Suppressor macrophage treated with lipopolysaccharide for 1 hour (primary cell): ENCODE results near the gene NCKAP5L.

ENCODE experiments used
- DNase-seq, 3 donors: peaks; one replicate each; pipeline ENCODE4 v3.0.0-alpha.2; 2020 to 2022

Gene NCKAP5L

DNA sequence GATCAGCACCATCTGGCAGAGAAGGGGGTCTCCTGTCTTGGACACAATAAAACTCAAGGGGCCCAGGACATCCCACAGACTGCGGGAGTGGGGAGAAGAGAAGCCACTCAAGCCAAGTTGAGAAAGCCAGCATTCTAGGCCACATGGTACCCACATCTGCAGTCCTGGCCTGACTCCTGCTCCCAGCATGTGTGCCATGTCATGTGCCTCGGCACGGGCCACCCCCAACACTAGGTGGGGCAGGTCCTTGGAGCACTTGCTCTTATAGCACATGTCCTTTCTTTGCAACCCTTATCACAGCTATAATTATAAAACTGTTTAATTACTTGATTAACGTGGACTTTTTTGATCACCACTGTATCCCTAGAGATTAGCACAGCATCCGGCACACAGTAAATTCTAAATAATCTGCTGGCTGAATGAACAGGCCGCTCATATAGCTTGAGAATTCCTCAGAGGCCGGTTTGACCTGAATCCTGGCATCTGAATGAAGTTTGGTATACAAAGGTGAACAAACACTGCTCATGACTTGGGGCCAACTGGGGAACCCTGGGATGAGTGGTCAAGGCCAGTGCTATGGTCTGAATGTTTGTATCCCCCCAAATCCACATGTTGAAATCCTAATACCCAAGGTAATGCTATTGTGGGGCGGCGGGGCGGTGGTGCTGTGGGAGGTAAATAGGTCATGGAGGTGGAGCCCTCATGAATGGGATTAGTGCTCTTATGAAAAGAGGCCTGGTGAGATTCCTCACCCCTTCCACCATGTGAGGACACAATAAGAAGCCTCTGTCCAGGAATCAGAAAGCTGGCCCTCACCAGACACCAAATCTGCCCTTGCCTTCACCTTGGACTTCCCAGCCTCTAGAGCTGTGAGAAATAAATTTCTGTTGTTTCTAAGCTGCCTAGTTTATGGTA, 6.6 kb downstream of the NCKAP5L start:
- no peak for DNase-seq

DNA sequence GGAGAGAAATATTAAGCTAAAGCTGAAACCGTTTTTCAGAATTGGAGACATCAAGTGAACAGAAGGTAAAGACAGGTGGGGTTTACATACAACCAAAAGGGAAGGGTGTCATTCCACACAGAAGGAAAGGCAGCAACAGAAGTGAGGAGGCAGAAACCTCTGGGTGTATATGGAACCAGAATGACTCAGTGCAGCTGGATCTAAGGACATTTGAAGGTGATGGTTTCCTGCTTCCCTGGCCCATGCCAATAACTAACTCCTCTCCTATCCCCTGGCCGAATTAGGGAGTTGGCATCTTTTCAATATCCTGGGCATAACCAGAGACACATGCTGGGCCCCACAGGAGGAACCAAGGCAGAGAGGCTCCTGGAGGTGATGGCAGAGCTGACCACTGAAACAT, 8.4 kb downstream of the NCKAP5L start:
- DNase-seq: no peak

DNA sequence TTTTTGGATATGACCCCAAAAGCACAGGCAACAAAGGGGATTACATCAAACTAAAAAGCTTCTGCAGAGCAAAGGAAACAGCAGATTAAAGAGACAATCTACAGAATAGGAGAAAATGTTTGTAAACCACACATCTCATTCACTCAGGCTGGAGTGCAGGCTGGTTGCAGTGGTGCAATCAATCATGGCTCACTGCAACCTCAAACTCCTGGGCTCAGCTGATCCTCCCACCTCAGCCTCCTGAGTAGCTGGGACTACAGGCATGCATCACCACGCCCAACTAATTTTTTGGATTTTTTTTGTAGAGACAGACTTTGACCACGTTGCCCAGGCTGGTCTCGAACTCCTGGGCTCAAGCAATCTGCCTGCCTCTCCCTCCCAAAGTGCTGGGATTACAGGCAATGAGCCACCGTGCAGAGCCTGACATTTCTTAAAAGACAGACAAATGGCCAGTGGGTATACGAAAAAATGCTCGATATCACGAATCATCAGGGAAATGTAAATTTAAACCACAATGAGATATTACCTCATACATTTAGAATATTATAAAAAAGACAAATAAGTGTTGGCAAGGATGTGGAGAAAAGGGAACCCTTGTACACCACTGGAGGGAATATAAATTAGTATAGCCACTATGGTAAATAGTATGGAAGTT, 9.8 kb downstream of the NCKAP5L start:
- no peak for DNase-seq

DNA sequence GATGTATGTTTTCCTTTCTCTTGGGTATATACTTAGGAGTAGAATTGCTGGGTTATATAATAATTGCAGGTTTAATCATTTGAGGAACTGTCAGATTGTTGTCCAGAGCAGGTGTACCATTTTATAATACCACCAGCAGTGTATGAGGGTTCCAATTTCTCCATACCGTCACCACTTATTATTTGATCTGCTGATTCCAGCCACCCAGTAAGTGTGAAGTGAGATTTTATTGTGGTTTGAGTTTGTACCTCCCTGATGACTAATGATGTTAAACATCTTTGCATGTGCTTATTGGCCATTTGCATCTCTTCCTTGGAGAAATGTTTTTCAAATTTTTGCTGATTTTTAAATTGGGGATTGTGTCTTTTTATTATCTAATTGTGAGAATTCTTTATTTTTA, 15.1 kb downstream of the NCKAP5L start:
- no peak for DNase-seq

DNA sequence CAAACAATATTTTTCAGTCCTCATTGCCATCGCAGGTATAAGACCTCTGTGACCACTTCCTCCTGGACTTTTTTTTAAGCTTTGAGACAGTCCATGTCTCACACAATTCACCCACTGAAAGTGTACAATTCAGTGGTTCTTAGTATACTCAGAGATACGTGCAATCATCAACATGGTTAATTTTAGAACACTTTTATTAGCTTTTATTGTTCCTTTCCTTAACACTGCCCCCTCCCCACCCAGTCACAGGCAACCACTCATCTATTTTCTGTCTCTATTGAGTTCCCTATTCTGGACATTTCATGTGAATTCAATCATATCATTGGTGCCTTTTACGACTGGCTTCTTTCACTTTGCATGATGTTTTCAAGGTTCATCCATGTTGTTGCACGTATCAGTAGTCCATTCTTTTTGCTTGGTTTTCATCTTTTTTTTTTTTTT, 16.2 kb downstream of the NCKAP5L start:
- DNase-seq: no peak

DNA sequence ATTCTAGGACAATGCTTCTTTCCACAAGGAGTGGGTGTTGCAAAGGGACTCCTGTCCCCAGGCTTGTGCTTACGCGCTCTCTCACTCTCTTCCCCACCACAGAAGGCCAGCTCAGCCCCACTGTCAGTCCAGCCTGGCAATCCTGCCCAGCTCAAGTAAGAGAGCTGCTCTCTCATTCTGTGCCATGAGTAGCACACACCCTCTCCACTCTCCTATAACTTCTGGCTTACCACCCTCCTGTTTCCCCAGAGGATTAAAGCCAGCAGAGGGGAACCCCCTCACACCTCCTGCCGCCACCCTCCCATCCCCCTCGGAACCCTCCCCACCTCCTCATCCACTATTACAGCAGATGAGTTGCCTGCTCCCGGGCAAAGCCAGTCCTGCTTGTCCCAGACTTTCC, 17.1 kb downstream of the NCKAP5L start:
- DNase-seq: no peak

DNA sequence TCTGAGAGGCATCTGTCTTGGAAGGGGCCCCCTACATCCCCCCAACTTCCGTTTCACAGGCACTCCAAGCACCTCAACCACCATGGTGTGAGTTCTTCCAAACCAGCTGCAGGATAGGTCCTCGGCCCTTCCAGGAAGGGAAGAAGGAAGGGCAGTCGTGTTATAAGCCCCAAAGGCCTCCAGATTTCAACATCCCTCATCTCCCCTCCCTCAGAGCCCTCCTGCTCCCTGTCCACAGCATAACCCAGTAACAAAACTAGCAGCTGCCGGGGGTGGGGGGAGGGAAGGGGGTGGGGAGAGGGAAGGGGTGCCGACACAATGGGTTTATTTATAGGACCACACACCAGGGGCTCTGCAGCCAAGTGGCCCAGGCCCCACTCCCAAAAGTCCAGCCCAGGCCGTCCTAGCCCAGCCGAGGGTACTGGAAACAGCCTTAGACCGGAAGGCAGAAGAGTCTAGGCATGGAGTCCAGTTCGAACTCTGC, 18.3 kb downstream of the NCKAP5L start:
- DNase-seq: no peak

DNA sequence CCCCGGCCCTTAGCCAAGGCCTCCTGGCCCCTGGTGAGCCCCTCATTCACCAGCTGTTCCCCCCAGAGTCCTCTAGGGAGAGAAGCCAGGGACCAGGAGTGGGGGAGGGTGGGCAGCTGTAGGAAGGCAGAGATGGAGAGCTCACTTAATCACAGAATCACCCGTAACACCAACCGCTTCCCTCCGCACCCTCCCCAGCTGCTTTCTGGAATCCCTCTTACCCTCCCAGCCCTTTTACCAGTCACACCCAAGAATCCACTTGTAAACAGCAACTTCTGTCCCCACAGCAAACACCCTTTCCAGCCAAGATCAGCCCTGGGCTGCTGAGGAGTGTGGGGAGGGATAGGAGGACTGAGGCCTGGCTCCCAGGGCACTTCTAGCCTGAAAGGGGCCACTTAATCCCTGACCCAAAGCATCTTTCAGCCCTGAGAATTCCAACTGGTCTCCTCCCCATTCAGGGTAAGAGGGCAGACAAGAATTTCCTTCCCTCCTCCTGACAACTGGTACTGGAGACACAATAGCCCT, 18.8 kb downstream of the NCKAP5L start:
- no peak for DNase-seq

DNA sequence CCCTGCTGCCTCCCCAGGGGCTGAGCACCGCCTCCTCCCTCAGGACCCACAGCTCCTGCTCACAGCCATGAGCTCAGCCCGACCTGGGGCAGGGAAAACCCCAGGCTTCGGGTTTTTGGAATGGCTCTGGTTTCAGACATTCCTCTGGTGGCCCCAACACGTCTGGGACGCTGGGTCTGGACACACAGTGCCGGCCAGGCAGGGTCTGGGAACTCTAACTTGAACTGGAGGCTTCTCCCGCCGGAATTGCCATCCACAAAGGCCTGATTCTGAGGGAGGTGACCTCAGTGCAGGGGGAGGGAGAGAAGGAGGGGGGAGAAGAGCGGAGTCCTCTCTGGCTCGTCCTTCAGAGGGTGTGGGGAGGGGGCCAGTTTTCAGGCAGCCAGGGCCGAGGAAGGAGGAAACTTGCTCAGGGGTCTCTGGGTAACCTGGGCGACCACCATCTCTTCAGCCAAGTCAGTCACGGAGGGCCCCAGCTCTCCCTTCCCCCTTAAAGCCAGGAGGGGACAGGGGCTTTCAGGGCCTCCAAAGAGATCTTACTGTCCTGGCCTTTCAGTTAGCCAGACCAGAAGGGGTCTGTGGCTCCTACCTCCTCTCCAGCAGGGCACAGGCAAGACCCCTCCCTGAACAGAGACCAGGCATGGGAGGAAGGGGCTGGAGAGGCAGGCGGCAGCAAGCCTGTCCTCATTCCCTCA, 19.4 kb downstream of the NCKAP5L start:
- DNase-seq: no peak

DNA sequence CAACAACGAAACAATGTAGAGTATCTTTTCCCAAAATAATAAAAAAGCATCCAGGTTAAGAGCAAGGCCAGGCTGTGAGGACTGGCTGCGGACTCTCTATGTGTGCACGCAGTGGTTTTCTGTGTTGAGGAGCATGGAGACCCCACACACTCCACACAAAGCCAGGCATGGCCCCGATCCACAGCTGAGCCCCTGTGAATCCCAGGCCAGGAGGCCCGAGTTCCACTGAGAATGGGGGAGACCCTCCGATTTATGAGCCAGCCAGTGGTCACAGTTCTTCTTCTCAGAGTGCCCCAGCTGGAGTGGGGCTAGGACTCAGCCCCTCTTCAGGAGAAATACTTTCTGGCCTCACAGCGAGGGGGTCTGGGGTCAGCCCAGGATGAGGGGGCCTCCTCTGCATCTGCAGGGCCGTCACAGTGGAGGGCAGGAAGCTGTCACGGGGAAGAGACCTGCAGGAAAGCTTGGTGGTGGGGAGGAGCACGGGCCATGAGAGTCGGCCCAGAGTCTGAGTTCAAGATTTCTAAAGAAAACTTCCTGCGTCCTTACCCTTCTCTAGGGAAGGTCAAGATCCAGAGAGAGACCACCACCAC, 20.1 kb downstream of the NCKAP5L start:
- no peak for DNase-seq

DNA sequence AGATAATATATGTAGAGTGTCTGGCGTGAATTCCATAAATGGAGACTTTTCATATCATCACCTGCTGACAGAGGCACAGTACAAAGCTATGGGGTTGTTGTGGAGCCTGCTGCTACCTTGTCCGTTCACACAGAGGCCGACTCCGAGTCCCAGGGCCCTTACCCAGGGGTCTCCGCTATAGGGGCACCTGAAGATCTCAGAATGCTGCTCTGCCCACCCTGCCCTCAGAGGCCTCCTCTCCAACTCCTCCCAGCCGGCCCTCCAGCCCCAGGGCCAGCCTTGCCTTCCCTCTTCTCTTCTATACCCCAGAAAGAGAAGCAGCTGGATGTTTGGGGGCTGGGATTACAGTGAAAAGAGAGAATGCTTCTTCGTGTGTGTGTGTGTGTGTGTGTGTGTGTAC, 21.3 kb downstream of the NCKAP5L start:
- no peak for DNase-seq

DNA sequence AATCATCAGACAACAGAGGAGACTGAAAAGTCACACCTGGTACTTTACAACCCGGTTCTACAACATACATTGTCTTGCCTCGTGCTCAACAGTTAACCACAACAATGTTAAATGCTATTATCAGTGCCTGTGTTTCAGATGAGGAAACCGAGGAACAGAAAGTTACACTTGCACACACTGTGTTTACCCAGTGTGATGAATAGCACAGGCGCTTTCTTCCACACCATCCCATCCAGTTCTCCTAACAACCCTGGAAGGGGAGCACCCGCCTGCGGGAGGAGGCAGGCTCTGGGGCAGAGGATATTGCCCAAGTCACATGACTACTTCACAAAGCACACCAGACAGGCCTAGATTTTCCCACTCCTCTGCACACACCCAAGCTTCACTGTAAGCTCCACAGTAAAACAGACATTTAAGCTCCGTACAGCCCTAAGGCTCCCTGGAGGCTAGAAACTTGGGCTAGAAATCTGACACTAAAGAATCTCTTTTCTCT, 21.8 kb downstream of the NCKAP5L start:
- no peak for DNase-seq

DNA sequence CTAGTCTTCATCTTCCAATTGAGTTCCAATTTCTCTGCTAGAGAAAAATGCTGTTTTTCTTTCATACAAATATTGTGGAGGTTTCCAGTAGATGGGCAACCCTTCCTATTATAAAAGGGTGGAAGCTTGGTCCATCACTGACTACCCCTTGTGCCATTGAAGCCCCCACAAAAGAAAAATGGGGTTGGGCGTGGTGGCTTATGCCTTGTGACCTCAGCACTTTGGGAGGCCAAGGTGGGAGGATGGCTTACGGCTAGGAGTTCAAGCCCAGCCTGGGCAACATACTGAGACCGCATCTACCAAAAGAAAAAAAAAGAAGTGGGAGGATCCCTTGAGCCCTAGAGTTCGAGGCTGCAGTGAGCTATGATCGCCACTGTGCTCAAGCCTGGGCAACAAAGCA, 22.8 kb downstream of the NCKAP5L start:
- DNase-seq: no peak

DNA sequence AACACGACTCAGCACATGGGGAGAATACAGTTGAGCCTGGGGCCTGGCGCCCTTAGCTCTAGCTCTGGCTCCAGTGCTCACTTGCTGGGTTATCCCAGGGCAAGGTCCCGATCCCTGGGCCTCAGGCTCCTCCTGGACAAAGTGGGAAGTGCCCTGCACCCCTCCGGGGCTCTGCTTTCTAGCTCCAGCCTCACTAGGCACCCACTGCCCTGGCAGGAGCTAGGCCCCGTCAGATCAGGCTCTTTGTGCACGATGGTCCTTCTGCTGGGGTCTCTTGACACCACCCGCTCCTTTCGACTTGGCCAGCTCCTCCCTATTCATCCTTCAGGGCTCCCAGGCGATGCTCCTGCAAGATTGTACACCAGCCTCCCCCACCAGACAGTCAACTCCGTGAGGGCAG, 23.4 kb downstream of the NCKAP5L start:
- no peak for DNase-seq

DNA sequence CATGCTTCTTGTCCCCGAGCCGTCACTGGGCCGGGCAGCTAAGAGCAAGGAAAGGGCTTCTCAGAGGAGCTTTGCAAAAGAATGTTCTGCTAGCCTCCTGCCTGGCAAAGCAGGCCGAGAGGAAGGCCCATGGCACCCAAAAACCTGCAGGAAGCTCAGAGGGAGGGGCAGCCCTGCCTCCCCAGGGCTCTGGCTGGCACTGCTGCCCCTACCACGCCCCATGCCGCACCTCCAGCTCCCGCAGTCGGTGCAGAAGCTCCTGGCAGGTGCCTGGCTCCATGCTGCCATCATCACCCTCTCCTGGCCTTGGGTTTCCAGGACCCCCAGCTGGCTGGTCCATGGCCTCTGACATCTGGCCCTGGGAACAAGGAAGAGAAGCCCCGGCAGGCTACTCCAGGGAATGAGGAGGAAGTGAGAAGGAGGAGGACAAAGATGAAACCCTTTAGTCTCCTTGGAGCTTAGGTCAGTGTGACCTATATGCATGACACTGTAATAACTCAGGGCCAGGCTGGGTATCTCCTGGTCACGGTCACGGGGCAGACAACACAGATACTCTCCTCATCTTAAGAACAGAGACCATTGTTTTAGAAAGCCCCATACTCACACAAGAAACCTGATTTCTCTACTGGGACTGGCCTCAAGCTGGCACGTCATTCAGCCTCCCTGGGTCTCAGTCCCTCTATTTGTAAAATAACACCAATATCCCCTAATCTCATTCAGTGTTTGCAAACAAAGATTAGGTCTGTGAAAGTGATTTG, 24.3 kb downstream of the NCKAP5L start:
- no peak for DNase-seq

DNA sequence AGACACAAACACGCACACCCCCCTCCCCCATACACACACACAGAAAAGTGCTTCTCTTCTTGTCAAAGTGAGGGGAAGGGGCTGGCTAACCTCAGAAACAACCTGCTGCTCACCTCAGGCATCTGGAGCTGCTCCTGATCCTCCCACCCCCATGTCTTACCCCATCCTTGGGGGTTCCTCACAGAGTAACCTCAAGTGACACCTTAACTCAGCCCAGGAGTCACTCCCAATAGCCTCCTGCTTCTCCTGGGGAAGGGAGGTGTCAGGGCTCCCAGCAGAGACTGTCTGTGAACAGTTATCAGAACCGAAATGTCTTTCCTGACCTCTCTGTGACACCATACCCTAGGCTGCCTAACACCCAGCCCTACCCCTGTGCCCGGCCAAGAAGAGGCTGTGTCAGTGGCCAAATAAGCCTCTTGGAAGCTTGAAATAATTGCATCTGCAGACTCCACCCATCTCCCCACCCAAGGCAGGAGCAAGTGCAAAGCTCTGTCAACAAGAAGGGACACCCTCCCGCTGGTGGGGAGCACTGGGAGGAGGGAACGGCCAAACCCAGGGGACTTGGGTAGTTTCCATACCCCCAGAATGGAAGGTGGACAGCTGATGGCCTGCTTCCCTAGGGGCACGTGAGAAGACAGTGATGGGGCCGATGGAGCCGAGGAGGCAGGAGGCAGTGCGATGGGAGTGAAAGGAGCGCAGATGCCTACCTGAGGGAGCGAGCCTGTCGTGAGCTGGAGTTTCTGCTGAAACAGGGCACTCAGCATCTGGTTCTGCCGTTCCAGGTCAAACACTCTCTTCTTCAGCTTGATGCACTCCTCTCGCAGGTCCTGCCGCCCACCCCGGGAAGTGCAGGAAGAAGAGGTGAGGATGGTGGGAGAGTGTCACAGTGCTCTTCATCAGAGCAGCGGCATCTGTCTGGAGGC, 26.8 kb downstream of the NCKAP5L start:
- no peak for DNase-seq

DNA sequence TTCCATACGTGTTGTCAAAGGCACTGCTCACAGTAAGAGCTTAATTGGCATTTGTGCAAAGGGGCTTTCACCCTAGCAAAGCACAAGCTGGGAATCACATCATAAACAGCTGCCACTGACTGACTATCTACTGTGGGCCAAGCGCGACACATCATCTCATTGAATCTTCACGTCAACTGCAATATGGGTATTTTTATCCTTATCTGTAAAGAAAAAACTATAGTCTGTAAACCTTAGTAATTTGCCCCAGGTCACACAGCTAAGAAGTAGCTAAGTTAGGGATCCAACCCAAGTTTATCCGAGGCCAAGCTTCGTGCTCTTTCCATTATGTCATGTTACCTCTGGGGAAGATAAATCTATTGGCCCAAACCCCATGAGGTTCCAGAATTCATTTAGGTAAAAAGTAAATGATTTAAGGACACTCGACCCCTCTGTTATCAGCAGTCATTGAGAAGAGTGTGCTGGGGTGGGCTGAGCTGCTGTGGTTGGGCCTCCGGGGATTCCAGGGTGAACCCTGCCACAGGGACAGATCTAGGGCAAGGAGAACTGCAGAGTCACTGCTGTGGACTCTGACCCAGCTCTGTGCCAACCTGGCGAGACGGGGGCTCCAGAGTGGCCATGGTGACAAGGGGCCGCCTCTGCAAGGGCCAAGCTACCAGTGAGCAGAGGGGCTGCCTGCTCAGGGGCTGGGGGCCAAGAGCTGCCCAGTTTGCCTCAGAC, 27.6 kb downstream of the NCKAP5L start:
- no peak for DNase-seq

DNA sequence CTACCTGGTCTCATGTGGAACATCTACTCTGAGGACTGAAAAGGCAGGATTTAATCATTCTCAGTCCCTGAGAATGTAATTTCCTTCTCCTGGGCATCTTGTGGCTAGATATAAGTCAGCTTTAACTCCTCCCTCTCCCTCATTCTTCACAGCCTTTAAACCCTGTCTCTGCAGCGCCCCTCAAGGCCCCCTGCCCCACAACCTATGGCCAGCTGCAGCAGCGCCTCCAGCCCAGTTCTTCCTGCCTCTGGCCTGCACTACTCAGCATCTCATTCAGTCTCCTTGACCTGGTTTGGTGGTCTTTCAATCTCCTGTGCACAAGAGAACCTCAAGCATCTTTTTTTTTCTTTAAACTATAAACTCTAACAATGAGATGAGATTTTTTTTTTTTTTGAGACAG, 29.3 kb downstream of the NCKAP5L start:
- no peak for DNase-seq

DNA sequence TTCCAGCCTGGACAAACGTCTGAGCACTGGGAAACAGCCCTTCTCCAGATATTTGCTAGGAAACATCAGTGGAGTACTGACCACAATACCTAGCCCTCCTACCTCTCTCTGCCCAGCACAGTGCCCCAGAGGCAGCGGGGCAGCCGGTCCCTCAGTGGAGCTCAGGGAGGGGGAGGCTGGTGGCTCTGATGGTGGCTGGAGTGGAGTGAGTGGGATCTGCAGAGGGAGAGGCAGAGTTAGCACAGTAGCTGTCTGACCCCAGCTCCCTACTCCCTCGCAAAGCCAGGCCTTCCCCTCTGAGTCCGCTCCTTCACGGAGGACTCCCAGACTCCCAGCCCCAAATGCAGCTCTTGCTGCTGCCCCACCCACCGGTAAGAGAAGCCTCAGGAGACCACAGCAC, 30.0 kb downstream of the NCKAP5L start:
- DNase-seq: no peak

DNA sequence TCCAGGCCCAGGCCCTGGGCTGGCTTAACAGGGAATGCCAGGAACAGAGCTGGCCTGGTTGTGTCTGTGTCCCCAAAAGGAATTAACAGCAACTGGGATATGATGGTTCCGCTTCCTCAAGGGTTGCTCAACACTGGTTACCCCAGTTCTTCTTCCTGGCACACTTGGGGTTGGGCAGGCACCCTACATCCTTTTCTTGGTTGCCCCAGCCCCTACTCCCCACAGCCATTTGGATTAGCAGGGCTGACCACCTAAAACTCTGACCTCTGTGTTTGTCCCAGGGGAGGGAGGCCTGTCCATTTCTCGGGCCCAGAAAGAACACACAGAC, 30.8 kb downstream of the NCKAP5L start:
- peak; percentile 37 to 57 (median 37) for DNase-seq
